Choroid plexus epithelial cell (primary cell): ENCODE measurements around the gene TSEN34.

ENCODE experiments used
- DNase-seq: peaks from one replicate; pipeline ENCODE4 v3.0.0-alpha.2; 2010; ENCODE audit warnings: low read depth
- H3K4me3 ChIP-seq: 2 replicates; pipeline ENCODE4 v1.5.1; 2011; ENCODE audit warnings: low read depth, mild to moderate bottlenecking, control low read depth, low read length, moderate library complexity
- TF ChIP-seq, protein P1 (sequence below): conservative IDR thresholded peaks from 2 replicates; pipeline ENCODE4 v1.5.1; 2011; ENCODE audit warnings: low read depth, mild to moderate bottlenecking, control low read depth, inconsistent platforms, low read length, moderate library complexity

Gene TSEN34

DNA sequence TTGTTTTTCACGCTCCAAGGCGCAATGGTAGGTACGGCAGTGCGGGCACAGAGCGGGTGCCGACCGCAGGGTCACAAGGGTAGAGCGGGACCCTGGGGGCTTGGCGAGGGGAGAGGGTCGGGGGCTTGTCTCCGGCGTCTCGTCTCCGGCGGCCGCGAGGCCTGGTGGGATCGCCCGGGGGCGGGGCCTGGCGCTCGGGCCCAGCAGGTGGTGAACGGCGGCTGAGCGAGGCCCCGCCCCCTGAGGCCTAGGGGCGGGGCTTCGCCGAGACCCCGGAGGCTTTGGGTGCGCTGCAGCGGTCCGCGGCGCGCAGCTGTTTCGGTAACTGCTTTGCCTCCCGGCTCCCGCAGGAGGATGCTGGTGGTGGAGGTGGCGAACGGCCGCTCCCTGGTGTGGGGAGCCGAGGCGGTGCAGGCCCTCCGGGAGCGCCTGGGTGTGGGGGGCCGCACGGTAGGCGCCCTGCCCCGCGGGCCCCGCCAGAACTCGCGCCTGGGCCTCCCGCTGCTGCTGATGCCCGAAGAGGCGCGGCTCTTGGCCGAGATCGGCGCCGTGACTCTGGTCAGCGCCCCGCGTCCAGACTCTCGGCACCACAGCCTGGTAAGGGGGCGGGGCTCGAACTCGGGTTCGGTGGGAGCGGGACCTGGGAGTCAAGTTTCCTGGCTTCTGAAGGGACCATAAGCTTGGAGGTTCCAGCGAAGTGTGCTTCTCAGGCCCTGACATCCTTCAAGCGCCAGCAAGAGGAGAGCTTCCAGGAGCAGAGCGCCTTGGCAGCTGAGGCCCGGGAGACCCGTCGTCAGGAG is at the start of gene TSEN34:
Gene TSEN34 (plus strand): TSS at position 298 of the 800 bp plus-strand sequence. CDS start 57 bp downstream, at position 355.
- peak within 1 kb of the TSS; percentile 85 for H3K4me3 ChIP-seq
- DNase-seq, result peak; percentile 84
- TF ChIP-seq, protein P1, sequence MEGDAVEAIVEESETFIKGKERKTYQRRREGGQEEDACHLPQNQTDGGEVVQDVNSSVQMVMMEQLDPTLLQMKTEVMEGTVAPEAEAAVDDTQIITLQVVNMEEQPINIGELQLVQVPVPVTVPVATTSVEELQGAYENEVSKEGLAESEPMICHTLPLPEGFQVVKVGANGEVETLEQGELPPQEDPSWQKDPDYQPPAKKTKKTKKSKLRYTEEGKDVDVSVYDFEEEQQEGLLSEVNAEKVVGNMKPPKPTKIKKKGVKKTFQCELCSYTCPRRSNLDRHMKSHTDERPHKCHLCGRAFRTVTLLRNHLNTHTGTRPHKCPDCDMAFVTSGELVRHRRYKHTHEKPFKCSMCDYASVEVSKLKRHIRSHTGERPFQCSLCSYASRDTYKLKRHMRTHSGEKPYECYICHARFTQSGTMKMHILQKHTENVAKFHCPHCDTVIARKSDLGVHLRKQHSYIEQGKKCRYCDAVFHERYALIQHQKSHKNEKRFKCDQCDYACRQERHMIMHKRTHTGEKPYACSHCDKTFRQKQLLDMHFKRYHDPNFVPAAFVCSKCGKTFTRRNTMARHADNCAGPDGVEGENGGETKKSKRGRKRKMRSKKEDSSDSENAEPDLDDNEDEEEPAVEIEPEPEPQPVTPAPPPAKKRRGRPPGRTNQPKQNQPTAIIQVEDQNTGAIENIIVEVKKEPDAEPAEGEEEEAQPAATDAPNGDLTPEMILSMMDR, result no peak

GRCh38 chr19:54141356-54141755 is 49.8 kb upstream of the TSEN34 start:
- TF ChIP-seq, protein P1, result no peak
- no peak for DNase-seq
- H3K4me3 ChIP-seq, result no peak overlapping the region

DNA sequence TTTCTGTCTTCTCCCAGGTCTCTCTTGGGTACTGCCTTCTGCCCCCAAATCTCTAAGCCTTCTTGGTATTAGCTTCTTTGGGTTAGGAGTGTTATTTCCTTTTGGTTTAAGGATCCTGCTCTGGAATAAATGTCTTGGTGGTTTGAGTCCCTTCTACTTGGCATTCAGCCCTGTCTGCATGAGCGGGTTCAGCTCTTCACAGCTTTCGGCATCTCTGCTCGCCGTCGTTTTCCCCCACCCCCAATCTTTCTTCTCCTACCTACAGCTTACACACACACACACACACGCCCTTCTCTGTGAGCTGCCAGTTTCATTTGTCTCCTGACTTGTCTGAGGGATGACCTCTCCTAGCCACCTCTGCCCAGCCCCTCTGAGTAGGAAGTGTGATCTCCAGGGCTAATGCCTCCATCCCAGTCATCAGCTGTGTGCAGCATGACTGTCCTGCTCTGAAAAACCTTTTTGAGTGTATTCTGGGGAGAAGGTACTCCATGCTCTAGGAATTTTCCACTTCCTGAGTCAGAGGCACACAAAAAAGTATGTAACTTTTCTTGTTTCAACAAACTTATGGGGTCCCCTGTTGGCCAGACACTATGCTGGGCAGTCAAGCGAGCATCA is 48.8 kb upstream of the TSEN34 start:
- DNase-seq, result no peak
- H3K4me3 ChIP-seq, result no peak overlapping the region

GRCh38 chr19:54145541-54146158 is 45.5 kb upstream of the TSEN34 start:
- H3K4me3 ChIP-seq, result no peak overlapping the region
- no peak for DNase-seq
- TF ChIP-seq, protein P1, result no peak

More for the DNA sequence above, 48.8 kb upstream of the TSEN34 start:
- TF ChIP-seq, protein P1, result no peak

GRCh38 chr19:54147676-54148075 is 43.4 kb upstream of the TSEN34 start:
- DNase-seq, result no peak
- H3K4me3 ChIP-seq, result no peak overlapping the region
- TF ChIP-seq, protein P1, result no peak

- DNase-seq, result no peak
- no peak overlapping the region for H3K4me3 ChIP-seq
- TF ChIP-seq, protein P1, result no peak
Observed at GRCh38 chr19:54148158-54148557, 43.0 kb upstream of the TSEN34 start.
